Upper lobe of left lung (tissue), 6 donors: Measurements from ENCODE around the gene HAUS2. TPM values are rescaled to one million over a fixed set of nuclear protein-coding genes. Genes with fewer than 3 reads are reported as not detected.

Experiments used
- ATAC-seq, 2 donors: fragments of 200-7000 bp; cut with Tn5 transposase; one replicate each; pipeline ENCODE4 v1.9.1; 2022; ENCODE audit warnings: mild to moderate bottlenecking in 2 of 2, moderate library complexity in 2 of 2; ENCODE audit not compliant: low FRiP score in 2 of 2
- DNase-seq, 2 donors: peaks; one replicate each; pipeline ENCODE4 v3.0.0-alpha.2; 2019 to 2020
- H3K27ac ChIP-seq, 4 donors: fragments of 200-600 bp; sonication (generic); one replicate each; pipeline ENCODE4 v1.5.1; 2016 to 2019
- H3K27me3 ChIP-seq, 4 donors: fragments of 200-600 bp; sonication (generic); one replicate each; pipeline ENCODE4 v1.5.1; 2017 to 2019
- H3K36me3 ChIP-seq, 4 donors: fragments of 200-600 bp; sonication (generic); one replicate each; pipeline ENCODE4 v1.5.1; 2016 to 2019
- H3K4me1 ChIP-seq, 4 donors: fragments of 200-600 bp; sonication (generic); one replicate each; pipeline ENCODE4 v1.5.1; 2018 to 2019
- H3K4me3 ChIP-seq, 4 donors: fragments of 200-600 bp; sonication (generic); one replicate each; pipeline ENCODE4 v1.5.1; 2017 to 2019; ENCODE audit warnings: mild to moderate bottlenecking in 2 of 4, moderate library complexity in 1 of 4
- H3K9me3 ChIP-seq, 4 donors: fragments of 200-600 bp; sonication (generic); one replicate each; pipeline ENCODE4 v1.5.1; 2018 to 2019
- CTCF ChIP-seq, 6 experiments: fragments of 450-650 bp in 4 of 6; fragments of 200-600 bp in 2 of 6; sonication (generic) in 2 of 6; IDR thresholded peaks; one replicate each; pipeline ENCODE4 v1.5.1; 2016 to 2019; ENCODE audit warnings: antibody characterized with exemption in 6 of 6
- EP300 ChIP-seq, 4 donors: sonication (generic); formaldehyde crosslinking; IDR thresholded peaks; one replicate each; pipeline ENCODE4 v1.5.1; 2017; ENCODE audit warnings: antibody characterized with exemption in 4 of 4, control low read depth in 2 of 4
- POLR2A ChIP-seq, 4 donors: fragments of 450-650 bp; IDR thresholded peaks; one replicate each; pipeline ENCODE4 v1.5.1; 2016 to 2017; ENCODE audit warnings: antibody characterized with exemption in 4 of 4, mild to moderate bottlenecking in 2 of 4
- POLR2AphosphoS5 ChIP-seq, 2 donors: sonication (generic); formaldehyde crosslinking; IDR thresholded peaks; one replicate each; pipeline ENCODE4 v1.5.1; 2017; ENCODE audit warnings: antibody characterized with exemption in 2 of 2
- WGBS, 2 donors: methylation state at CpG; one replicate each; pipeline ENCODE4 v1.1.5; 2017 to 2018; 5-methylcytosine and 5-hydroxymethylcytosine counted together
- total RNA-seq, 6 donors: library from RNA; depleted of rRNA in 4 of 6; stranded (reverse); fragments of >200 nt in 4 of 6; gene quantifications; one replicate each; pipeline versions ENCODE4 v1.1.0 to v1.2.1, GENCODE V29; 2016 to 2021
- donor health status: DM: no; HTN: no; CAD: no; lungs with moderate emphysema.
- donor health status: DM: no; HTN: yes; CAD: no; lungs with severe emphysema.

HAUS2 gene
- 10 to 100 TPM; 10.2 to 31.9 (median 20.5) TPM for total RNA-seq

GRCh38 chr15:42548249-42549031 is at the start of gene HAUS2, which contains the start of gene LRRC57:
HAUS2 (plus strand) TSS chr15:42548838; CDS start chr15:42548873, 35 bp downstream.
LRRC57 (minus strand) TSS chr15:42548793; CDS start chr15:42548434, 359 bp downstream.
- DNase-seq (peak; percentile 90 to 99), ATAC-seq (peak; percentile 96 to 97)
- H3K4me3 ChIP-seq, result peak within 1 kb of the TSS; percentile 69 to 99 (median 92)
- H3K27ac ChIP-seq, result peak within 1 kb of the TSS; percentile 90 to 98 (median 96)
- 0% methylated on average over 33 to 61 of the region's 71 CpGs for WGBS, 2 donors
- peak in 3 of 4 donors; percentile 88 to 97 (median 96) for TF ChIP-seq POLR2A (IDR thresholded peaks at IDR 0.05)
- TF ChIP-seq POLR2AphosphoS5 (IDR thresholded peaks at IDR 0.05), result peak; percentile 95 to 99
- peak in 1 of 4 donors; percentile 50 for TF ChIP-seq EP300 (IDR thresholded peaks at IDR 0.05)
- peak in 2 of 6 experiments; percentile 10 to 27 for TF ChIP-seq CTCF (IDR thresholded peaks at IDR 0.05)
- H3K9me3 ChIP-seq, result no peaks in the 10 kb centered on the region
- H3K27me3 ChIP-seq, result no peaks in the 10 kb centered on the region
- H3K36me3 ChIP-seq, result peaks cover 4 to 23% (median 11%) of the 10 kb centered on the region in 4 donors
- peaks cover 26 to 46% (median 33%) of the 10 kb centered on the region in 4 donors for H3K4me1 ChIP-seq

GRCh38 chr15:42499858-42500609 is 48.6 kb upstream of the HAUS2 start:
- no peak for ATAC-seq
- peak overlapping the region; percentile 50 to 93 (median 68) for H3K27ac ChIP-seq

GRCh38 chr15:42502477-42502876 is 46.2 kb upstream of the HAUS2 start:
- TF ChIP-seq EP300 (IDR thresholded peaks at IDR 0.05), result no peak
- no peak for TF ChIP-seq CTCF (IDR thresholded peaks at IDR 0.05)
- TF ChIP-seq POLR2AphosphoS5 (IDR thresholded peaks at IDR 0.05), result no peak
- no peak for TF ChIP-seq POLR2A (IDR thresholded peaks at IDR 0.05)
- Histone ChIP-seq H3K27ac (peak overlapping the region in 2 of 4 donors; percentile 57), H3K36me3 (no peaks in the 10 kb centered on the region), H3K4me3 (no peak overlapping the region), H3K27me3 (no peaks in the 10 kb centered on the region), H3K9me3 (no peaks in the 10 kb centered on the region), H3K4me1 (peaks cover 56 to 66% (median 61%) of the 10 kb centered on the region in 4 donors)
- 59 to 87% methylated on average over 4 of the region's 4 CpGs for WGBS, 2 donors
- no peak for ATAC-seq
- DNase-seq, result no peak

More at GRCh38 chr15:42499858-42500609, 48.6 kb upstream of the HAUS2 start:
- DNase-seq, result no peak
- WGBS, 2 donors, result 74 to 77% methylated on average over 12 of the region's 12 CpGs
- Histone ChIP-seq H3K9me3 (no peaks in the 10 kb centered on the region), H3K27me3 (no peaks in the 10 kb centered on the region), H3K36me3 (no peaks in the 10 kb centered on the region), H3K4me3 (no peak overlapping the region), H3K4me1 (peaks cover 64 to 79% (median 68%) of the 10 kb centered on the region in 4 donors)
- TF ChIP-seq POLR2A (IDR thresholded peaks at IDR 0.05), result no peak
- TF ChIP-seq CTCF (IDR thresholded peaks at IDR 0.05), result no peak
- no peak for TF ChIP-seq EP300 (IDR thresholded peaks at IDR 0.05)
- no peak for TF ChIP-seq POLR2AphosphoS5 (IDR thresholded peaks at IDR 0.05)

GRCh38 chr15:42503825-42504224 is 44.8 kb upstream of the HAUS2 start:
- no peaks in the 10 kb centered on the region for H3K27me3 ChIP-seq
- H3K36me3 ChIP-seq, result no peaks in the 10 kb centered on the region
- H3K9me3 ChIP-seq, result no peaks in the 10 kb centered on the region
- WGBS, 2 donors, result 75 to 77% methylated on average over 1 of the region's 1 CpG
- DNase-seq (no peak), ATAC-seq (no peak)
- H3K27ac ChIP-seq, result peak overlapping the region in 2 of 4 donors; percentile 13 to 57
- H3K4me3 ChIP-seq, result no peak overlapping the region
- peaks cover 51 to 66% (median 59%) of the 10 kb centered on the region in 4 donors for H3K4me1 ChIP-seq
- TF ChIP-seq POLR2A (IDR thresholded peaks at IDR 0.05) (no peak), POLR2AphosphoS5 (IDR thresholded peaks at IDR 0.05) (no peak), CTCF (IDR thresholded peaks at IDR 0.05) (no peak), EP300 (IDR thresholded peaks at IDR 0.05) (no peak)
